ENCODE data around the gene BATF. TPM values are rescaled to one million over a fixed set of nuclear protein-coding genes. Genes with fewer than 3 reads are reported as not detected.

Gene BATF
- total and polyA plus RNA-seq, 2 experiments from 2014 or later: not detected

- TF ChIP-seq ETS1 (IDR thresholded peaks at IDR 0.05) (no peak), REST (IDR thresholded peaks at IDR 0.05; ENCODE audit: unreplicated experiment) (no peak), STAT1 (IDR thresholded peaks at IDR 0.05; ENCODE audit: unreplicated experiment) (no peak), EZH2 (IDR thresholded peaks at IDR 0.05; ENCODE audit: low read depth, unreplicated experiment) (no peak), CREB1 (CRISPR knock-in tag; IDR thresholded peaks at IDR 0.05; ENCODE audit: low read depth) (no peak)
Measured at GRCh38 chr14:75551021-75551420, 28.8 kb downstream of the BATF start (continued).

GRCh38 chr14:75553157-75553556, 30.9 kb downstream of the BATF start:
- H3F3A ChIP-seq (replicated peaks; ENCODE audit: low read depth): no peaks in the 10 kb centered on the region
- no peak for ATAC-seq
- H3K4me3 ChIP-seq: no peak overlapping the region
- no peaks in the 10 kb centered on the region for H3K27me3 ChIP-seq (ENCODE audit: insufficient read depth)
- Mint-ChIP-seq H3K9me3 (peaks cover 10% of the 10 kb centered on the region), H3K27ac (no peak overlapping the region), H3K36me3 (ENCODE audit: low read depth) (no peaks in the 10 kb centered on the region), H3K27me3 (ENCODE audit: insufficient read depth, low read depth, poor library complexity) (peaks cover 1% of the 10 kb centered on the region), H3K4me3 (no peak overlapping the region), H3K4me1 (peaks cover 12% of the 10 kb centered on the region)
- H3K36me3 ChIP-seq (ENCODE audit: insufficient read depth): no peaks in the 10 kb centered on the region
- H4K20me1 ChIP-seq (replicated peaks; ENCODE audit: insufficient read depth): no peaks in the 10 kb centered on the region
- no peak overlapping the region for H3K4me2 ChIP-seq
- no peak overlapping the region for H2AFZ ChIP-seq
- DNase-seq (ENCODE audit: low spot score): no peak
- H3K27ac ChIP-seq (ENCODE audit: low read depth): no peak overlapping the region
- H3K79me2 ChIP-seq (replicated peaks; ENCODE audit: insufficient read depth): no peaks in the 10 kb centered on the region
- peaks cover 6% of the 10 kb centered on the region for H3K9me2 ChIP-seq (ENCODE audit: insufficient read depth)
- H3K4me1 ChIP-seq (ENCODE audit: insufficient read depth): no peaks in the 10 kb centered on the region
- TF ChIP-seq EZH2 (IDR thresholded peaks at IDR 0.05; ENCODE audit: low read depth, unreplicated experiment): no peak
- no peak for TF ChIP-seq ZNF462 (CRISPR knock-in tag; IDR thresholded peaks at IDR 0.05)
- no peak for TF ChIP-seq CREB1 (CRISPR knock-in tag; IDR thresholded peaks at IDR 0.05; ENCODE audit: low read depth)
- TF ChIP-seq JUNB (IDR thresholded peaks at IDR 0.05; ENCODE audit: unreplicated experiment): no peak
- TF ChIP-seq STAT1 (IDR thresholded peaks at IDR 0.05; ENCODE audit: unreplicated experiment): no peak
- no peak for TF ChIP-seq ZNF331 (CRISPR knock-in tag; IDR thresholded peaks at IDR 0.05; ENCODE audit: low read depth)
- no peak for TF ChIP-seq ZNF114 (CRISPR knock-in tag; IDR thresholded peaks at IDR 0.05)
- no peak for TF ChIP-seq NANOG (IDR thresholded peaks at IDR 0.05; ENCODE audit: borderline replicate concordance)
- TF ChIP-seq POLR2AphosphoS5 (IDR thresholded peaks at IDR 0.05; ENCODE audit: low read depth): no peak
- TF ChIP-seq CTCF (conservative IDR thresholded peaks at IDR 0.05; ENCODE audit: low read depth in 2 of 2): no peak

All from GM23338 (cell line).